Endothelial cell of umbilical vein (primary cell): ENCODE results near the gene FKBP8. TPM values are rescaled to one million over a fixed set of nuclear protein-coding genes. Genes with fewer than 3 reads are reported as not detected.

Experiments
- BruUV-seq: library from RNA; stranded (reverse); fragments of 400-500 nt; replicated peaks from 2 replicates; lab custom pipeline; 2021; lab: Mats Ljungman, UMichigan
- CTCF ChIA-PET: fragments of 300-600, 350-600 bp; sonication (Branson Sonifier 250); formaldehyde crosslinking; loops from one replicate; lab custom pipeline; 2021; ENCODE audit warnings: antibody characterized with exemption, inconsistent platforms; lab: Charles Lee
- POLR2A ChIA-PET: fragments of 300-600, 350-600 bp; sonication (Branson Sonifier 250); formaldehyde crosslinking; loops from one replicate; lab custom pipeline; 2021; ENCODE audit warnings: antibody characterized with exemption, inconsistent platforms; lab: Charles Lee
- DNase-seq: peaks from one replicate; pipeline ENCODE4 v3.0.0-alpha.2; 2011; ENCODE audit warnings: low read depth, low spot score
- FAIRE-seq: peaks from 2 replicates; lab custom pipeline; 2011; peaks lifted over from hg19 to GRCh38; lab: Jason Lieb, UNC
- H2AFZ ChIP-seq: 2 replicates; pipeline ENCODE4 v1.6.0; 2012; ENCODE audit warnings: low read depth, low read length, control low read depth, inconsistent platforms
- H3K27ac ChIP-seq: 2 replicates; pipeline ENCODE4 v1.5.1; 2011; ENCODE audit warnings: low read depth, mild to moderate bottlenecking, control low read depth, low read length, moderate library complexity; ENCODE audit not compliant: insufficient read depth
- H3K27me3 ChIP-seq, 2 experiments: 2 replicates each; pipeline versions ENCODE4 v1.6.0 to v1.6.1; 2011; ENCODE audit warnings: low read length in 2 of 2, mixed read lengths in 1 of 2; ENCODE audit not compliant: control insufficient read depth in 2 of 2, insufficient read depth in 2 of 2
- H3K36me3 ChIP-seq, 2 experiments: 2 replicates in 1 of 2; 3 replicates in 1 of 2; pipeline ENCODE4 v1.5.1; 2011; ENCODE audit warnings: low read length in 2 of 2, mild to moderate bottlenecking in 1 of 2, moderate library complexity in 1 of 2; ENCODE audit not compliant: control insufficient read depth in 2 of 2, insufficient read depth in 2 of 2; ENCODE audit errors: extremely low read depth in 1 of 2
- H3K4me1 ChIP-seq: 3 replicates; pipeline ENCODE4 v1.5.1; 2011; ENCODE audit warnings: mild to moderate bottlenecking, low read length; ENCODE audit not compliant: control insufficient read depth, insufficient read depth; ENCODE audit errors: extremely low read depth
- H3K4me2 ChIP-seq: 2 replicates; pipeline ENCODE4 v1.6.1; 2011; ENCODE audit warnings: low read length, control low read depth, mixed read lengths; ENCODE audit not compliant: insufficient read depth
- H3K4me3 ChIP-seq, 3 experiments: fragments of 200-600 bp in 1 of 3; sonication (generic), shearing (Covaris generic) in 1 of 3; replicated peaks in 1 of 3; 2 replicates each; pipeline ENCODE4 v1.5.1; 2011 to 2016; ENCODE audit warnings: control low read depth in 3 of 3, low read length in 3 of 3, mild to moderate bottlenecking in 2 of 3, inconsistent platforms in 1 of 3, low read depth in 1 of 3, moderate library complexity in 1 of 3; ENCODE audit not compliant: insufficient read depth in 1 of 3
- H3K79me2 ChIP-seq: 2 replicates; pipeline ENCODE4 v1.6.0; 2012; ENCODE audit warnings: low read length, inconsistent platforms; ENCODE audit not compliant: control insufficient read depth, insufficient read depth
- H3K9ac ChIP-seq: replicated peaks from 2 replicates; pipeline ENCODE3; 2011; ENCODE audit warnings: low read length, control low read depth; ENCODE audit not compliant: insufficient read depth; ENCODE audit errors: extremely low read depth
- H3K9me1 ChIP-seq: replicated peaks from 3 replicates; pipeline ENCODE4 v1.6.0; 2011; ENCODE audit warnings: mild to moderate bottlenecking, low read length; ENCODE audit not compliant: control insufficient read depth, insufficient read depth; ENCODE audit errors: extremely low read depth
- H3K9me3 ChIP-seq: replicated peaks from 2 replicates; pipeline ENCODE4 v1.5.1; 2012; ENCODE audit warnings: low read length, inconsistent platforms; ENCODE audit not compliant: control insufficient read depth, insufficient read depth
- H4K20me1 ChIP-seq: replicated peaks from 2 replicates; pipeline ENCODE3; 2011; ENCODE audit warnings: mild to moderate bottlenecking, low read length; ENCODE audit not compliant: control insufficient read depth, insufficient read depth; ENCODE audit errors: extremely low read depth
- CTCF ChIP-seq, 2 donors: IDR thresholded peaks; 1 replicate in 1 of 2; 2 replicates in 1 of 2; pipeline ENCODE4 v1.5.1; 2011; ENCODE audit warnings: low read length in 2 of 2, mild to moderate bottlenecking in 2 of 2, moderate library complexity in 2 of 2, control low read depth in 1 of 2, inconsistent platforms in 1 of 2, low read depth in 1 of 2; ENCODE audit not compliant: insufficient read depth in 1 of 2; ENCODE audit errors: extremely low read depth in 1 of 2
- FOS ChIP-seq: IDR thresholded peaks from 2 replicates; pipeline ENCODE4 v1.6.1; 2011; ENCODE audit warnings: mild to moderate bottlenecking, low read length, moderate library complexity, borderline replicate concordance; ENCODE audit not compliant: insufficient read depth
- JUN ChIP-seq: IDR thresholded peaks from 2 replicates; pipeline ENCODE4 v1.6.1; 2011; ENCODE audit warnings: borderline replicate concordance, low read depth; ENCODE audit not compliant: insufficient read length, insufficient read depth
- MAX ChIP-seq: IDR thresholded peaks from 2 replicates; pipeline ENCODE4 v1.6.1; 2011; ENCODE audit not compliant: insufficient read depth, insufficient read length
- POLR2AphosphoS5 ChIP-seq: IDR thresholded peaks from 2 replicates; pipeline ENCODE4 v1.6.1; 2012; ENCODE audit warnings: low read depth, mild to moderate bottlenecking, control low read depth, low read length, moderate library complexity; ENCODE audit not compliant: insufficient read depth
- dilution Hi-C: fragments of 300-500 bp; cut with MboI; formaldehyde crosslinking; loops from one replicate; pipeline ENCODE4 v1.15.0; 2019; ENCODE audit warnings: low sequenced_read_pairs; ENCODE audit not compliant: extremely low pct_ligation_motif_present
- intact Hi-C: fragments of 100-400 bp; cut with micrococcal nuclease; formaldehyde crosslinking; loops from one replicate; pipeline ENCODE4 v1.10.0; 2022
- polyA plus RNA-seq, 4 experiments: library from polyadenylated mRNA; depleted of rRNA in 3 of 4; stranded (reverse) in 3 of 4; unstranded in 1 of 4; fragments of >200 nt; gene quantifications; 2 replicates each; pipeline versions ENCODE4 v1.2.1 to v1.2.3, GENCODE V29; 2011 to 2012; ENCODE audit warnings: missing spikeins in 1 of 4
- total RNA-seq: library from RNA; stranded (reverse); gene quantifications from 2 replicates; pipeline ENCODE4 v1.2.3, GENCODE V29; 2021

The FKBP8 gene
- total and polyA plus RNA-seq, 2 donors (not counting 3 experiments of a cell fraction or from before 2014, with no cell fraction given), result 150 to 173 TPM

DNA sequence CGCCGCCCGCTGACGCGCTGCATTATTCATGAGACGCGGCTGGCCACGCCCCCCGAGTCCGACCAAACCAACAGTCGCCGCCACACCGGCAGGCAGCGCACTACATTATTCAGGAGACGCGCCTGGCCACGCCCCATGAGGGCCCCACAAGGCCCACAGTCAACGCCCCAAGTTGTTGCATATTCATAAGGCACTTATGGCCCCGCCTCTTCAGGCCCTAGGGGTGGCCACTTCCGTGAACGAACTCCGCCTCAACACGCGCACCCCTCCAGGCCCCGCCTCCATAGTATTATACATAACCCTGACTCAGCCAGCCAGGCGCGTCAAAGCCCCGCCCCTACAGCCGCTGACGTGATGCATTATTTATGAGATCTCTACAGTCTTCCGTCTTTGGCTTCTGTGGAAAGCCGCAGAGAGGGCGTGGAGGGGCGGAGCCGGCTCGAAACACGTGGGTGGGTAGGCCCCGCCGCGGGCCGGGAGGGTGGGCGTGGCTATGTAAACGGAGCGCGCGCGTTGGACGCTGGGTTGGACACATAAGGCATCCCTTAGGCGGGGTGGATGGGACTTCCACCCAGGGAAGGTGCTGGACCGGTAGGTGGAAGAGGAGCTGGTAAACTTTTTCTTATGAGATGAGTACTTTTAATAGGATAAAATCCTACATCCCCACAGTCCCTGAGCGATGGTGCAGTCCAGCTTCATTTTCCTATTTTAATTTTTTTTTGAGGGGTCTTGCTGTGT is 21.1 kb downstream of the FKBP8 start:
- CTCF ChIA-PET, result interaction anchor here (0.7 to 3.6 kb wide), 10 partner anchors 15 to 325 kb away, joined by 3 to 25 read pairs (median 4); partner anchors contain the start of genes KXD1 and REX1BD
- H3K79me2 ChIP-seq, result peaks cover 39% of the 10 kb centered on the region
- H4K20me1 ChIP-seq, result no peaks in the 10 kb centered on the region
- peak; percentile 100 for DNase-seq
- no peaks in the 10 kb centered on the region for H3K36me3 ChIP-seq
- H3K9me1 ChIP-seq, result no peaks in the 10 kb centered on the region
- peak overlapping the region; percentile 19 for H3K27ac ChIP-seq
- POLR2A ChIA-PET, result interaction anchor here (1.3 to 2.1 kb wide), 4 partner anchors 22 to 50 kb away, joined by 3 to 8 read pairs (median 4); partner anchors contain the start of genes KXD1 and UBA52
- BruUV-seq, result no TSS peak
- peak; percentile 14 for TF ChIP-seq JUN
- TF ChIP-seq FOS, result no peak
- TF ChIP-seq POLR2AphosphoS5, result no peak
- TF ChIP-seq CTCF (IDR thresholded peaks at IDR 0.05; ENCODE audit: extremely low read depth in 1 of 2, insufficient read depth in 1 of 2, low read depth in 1 of 2, low read length in 2 of 2), result peak in 1 of 2 donors; percentile 7
- peak; percentile 82 for TF ChIP-seq MAX
- dilution Hi-C loops, result no loop called here
- H2AFZ ChIP-seq, result peak overlapping the region; percentile 12
- FAIRE-seq, result peak; percentile 100
- H3K9ac ChIP-seq, result peak overlapping the region; percentile 97
- H3K4me2 ChIP-seq, result peak overlapping the region; percentile 42
- H3K4me1 ChIP-seq, result peaks cover 12% of the 10 kb centered on the region
- intact Hi-C loops, result loop anchor here (1.0 kb wide), 4 partner anchors 22 to 67 kb away; partner anchors contain the start of genes KXD1 and UBA52
- H3K9me3 ChIP-seq, result no peaks in the 10 kb centered on the region
- H3K27me3 ChIP-seq, result no peaks in the 10 kb centered on the region
- H3K4me3 ChIP-seq, result peak overlapping the region in 2 of 3 experiments; percentile 5 to 71
